GM18502 (cell line): ENCODE measurements around the gene ATG5.

Experiments
- ATAC-seq: cut with Tn5 transposase; IDR thresholded peaks from one replicate; pipeline ENCODE4 v1.9.1; 2021; ENCODE audit warnings: mild to moderate bottlenecking; ENCODE audit not compliant: unreplicated experiment, poor library complexity

ATG5 gene

GRCh38 chr6:106136845-106137244 is 188.7 kb downstream of the ATG5 start:
- ATAC-seq: no peak

- no peak for ATAC-seq
Observed at GRCh38 chr6:106135911-106136571, 189.5 kb downstream of the ATG5 start.

GRCh38 chr6:106134906-106135634 is 190.5 kb downstream of the ATG5 start:
- no peak for ATAC-seq
